ENCODE results near the gene AVEN.

The AVEN gene

DNA sequence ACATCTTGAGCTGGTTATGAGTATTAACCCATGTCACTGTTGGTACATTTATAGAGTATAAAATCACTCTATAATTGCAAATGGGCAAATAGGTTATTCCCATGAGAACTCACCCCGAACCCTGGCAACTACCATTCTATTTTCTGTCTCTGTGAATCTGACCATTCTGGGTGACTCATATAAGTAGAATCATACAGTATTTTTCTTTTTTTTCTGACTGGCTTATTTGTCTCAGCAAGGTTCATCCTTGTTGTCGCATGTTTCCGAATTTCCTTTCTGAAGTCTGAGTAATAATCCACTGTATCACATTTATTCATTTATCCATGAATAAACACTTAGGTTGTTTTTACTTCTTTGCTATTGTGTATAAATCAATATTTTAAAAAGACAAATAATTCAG, 130.6 kb downstream of the AVEN start:
- DNase-seq: no peak

DNA sequence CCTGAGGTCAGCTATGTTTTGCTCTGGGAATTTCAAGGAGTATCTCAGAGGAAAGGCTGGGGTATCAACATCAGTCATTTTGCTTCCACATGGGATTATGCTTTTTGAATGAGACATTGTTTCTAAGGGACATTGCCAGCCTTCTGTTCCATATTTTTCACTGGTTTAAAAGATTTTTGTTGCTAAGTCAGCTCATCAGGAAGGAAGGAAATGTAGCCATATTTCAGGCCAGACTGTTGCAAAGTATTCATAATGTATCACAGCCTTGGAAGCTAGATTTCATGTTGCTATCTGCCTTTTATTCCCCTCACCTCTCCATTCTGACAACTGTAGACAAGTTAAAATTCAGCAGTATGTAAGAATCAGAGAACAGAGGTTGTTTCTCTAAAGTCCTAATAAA, 131.7 kb downstream of the AVEN start:
- no peak for DNase-seq

DNA sequence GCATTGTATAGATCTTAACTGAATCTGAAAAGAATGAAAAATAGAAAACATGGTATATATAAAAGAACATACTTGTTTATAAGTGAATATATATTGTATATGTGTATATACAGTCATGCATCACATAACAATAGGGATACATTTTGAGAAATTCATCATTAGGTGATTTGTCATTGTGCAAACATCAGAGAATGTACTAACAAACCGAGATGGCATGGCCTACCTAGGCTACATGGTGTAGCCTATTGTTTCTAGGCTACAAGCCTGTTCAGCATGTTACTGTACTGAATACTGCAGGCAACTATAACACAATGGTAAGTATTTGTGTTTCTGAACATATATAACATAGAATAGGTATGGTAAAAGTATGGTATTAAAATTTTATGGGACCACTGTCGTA, 135.3 kb downstream of the AVEN start:
- no peak for DNase-seq

DNA sequence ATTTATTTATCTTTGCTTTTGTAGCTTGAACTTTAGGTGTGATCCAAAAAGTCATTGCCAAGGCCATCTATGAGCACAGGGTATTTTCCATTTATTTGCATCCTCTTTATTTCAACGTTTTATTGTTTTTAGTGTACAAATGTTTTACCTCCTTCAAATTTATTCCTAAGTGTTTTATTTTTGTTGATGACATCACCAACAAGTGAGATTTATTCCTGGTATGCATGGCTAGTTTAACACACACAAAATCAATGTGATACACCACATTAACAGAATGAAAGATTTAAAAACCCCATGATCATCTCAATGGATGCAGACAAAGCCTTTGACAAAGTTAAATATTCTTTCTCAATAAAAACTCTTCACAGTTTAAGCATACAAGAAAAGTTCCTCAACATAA, 137.0 kb downstream of the AVEN start:
- no peak for DNase-seq

DNA sequence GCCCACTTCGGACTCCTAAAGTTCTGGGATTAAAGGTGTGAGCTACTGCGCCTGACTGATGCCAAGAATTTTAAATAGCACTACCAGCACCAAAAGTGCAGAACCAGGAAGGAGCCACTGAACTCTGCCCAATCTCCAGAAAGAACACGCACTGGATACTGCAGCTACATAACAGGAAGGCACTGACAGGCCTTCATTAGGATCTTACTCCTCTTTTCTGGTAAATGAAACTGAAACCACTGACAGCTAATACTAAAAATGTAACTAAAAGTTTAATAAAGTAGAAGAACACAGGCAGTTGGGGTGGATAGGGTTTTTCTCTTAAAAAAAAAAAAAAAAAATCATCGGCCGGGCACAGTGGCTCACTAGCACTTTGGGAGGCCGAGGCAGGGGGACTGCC, 144.8 kb downstream of the AVEN start:
- no peak for DNase-seq

DNA sequence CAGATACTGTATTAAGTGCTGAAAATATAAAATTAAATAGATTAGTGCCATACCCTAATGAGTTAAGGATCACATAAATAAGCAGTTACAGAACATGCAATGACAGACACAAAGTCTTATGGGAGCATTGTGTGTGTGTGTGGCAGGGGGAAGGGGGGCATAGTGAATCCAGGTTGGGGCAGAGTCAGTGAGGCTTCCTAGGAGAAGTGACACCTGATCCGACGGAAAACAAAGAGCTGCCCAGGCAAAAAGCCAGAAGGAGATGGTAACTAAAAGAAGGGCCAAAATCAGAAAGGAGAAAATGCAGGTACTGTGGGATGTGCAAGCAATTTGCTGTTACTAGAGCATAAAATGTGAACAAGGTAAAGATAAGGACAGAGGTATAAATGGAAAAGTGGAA, 150.8 kb downstream of the AVEN start:
- DNase-seq: peak; percentile 26

DNA sequence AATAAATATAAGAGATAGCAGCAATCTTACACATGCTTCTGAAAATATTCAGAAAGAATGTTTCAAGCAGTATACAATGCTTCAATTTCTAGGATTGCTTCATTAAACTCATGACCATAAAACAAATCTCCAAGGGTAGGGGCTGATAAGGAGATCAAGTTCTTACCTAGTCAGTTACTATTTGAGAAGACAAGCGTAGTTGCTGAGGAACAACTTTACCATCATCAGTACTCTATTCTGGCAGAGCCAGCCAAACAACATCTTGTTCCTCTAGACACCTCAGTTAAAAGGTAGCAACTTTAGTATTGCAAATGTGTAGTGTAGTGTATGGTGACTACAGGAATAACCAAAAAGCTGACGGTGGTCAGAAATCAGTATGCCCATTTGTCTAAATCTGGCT, 156.1 kb downstream of the AVEN start:
- no peak for DNase-seq

DNA sequence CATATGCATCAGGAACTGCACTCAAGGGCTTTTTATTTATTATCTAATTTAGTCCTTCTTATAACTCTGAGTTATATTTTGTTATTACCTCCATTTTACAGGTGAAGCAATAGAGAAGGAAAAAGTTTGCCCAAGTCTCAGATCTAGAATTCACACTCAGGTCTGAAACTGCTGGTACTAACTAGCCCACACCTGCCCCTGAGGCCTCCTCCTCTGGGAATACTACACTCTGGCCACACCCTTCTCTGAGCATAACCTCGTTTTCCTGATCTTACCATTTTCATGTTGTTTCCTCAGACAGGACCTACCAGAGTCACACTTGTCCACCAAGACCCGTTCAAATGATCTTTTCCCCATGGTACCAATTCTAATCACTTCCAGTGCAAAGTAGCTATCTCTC, 164.8 kb downstream of the AVEN start:
- DNase-seq: no peak

DNA sequence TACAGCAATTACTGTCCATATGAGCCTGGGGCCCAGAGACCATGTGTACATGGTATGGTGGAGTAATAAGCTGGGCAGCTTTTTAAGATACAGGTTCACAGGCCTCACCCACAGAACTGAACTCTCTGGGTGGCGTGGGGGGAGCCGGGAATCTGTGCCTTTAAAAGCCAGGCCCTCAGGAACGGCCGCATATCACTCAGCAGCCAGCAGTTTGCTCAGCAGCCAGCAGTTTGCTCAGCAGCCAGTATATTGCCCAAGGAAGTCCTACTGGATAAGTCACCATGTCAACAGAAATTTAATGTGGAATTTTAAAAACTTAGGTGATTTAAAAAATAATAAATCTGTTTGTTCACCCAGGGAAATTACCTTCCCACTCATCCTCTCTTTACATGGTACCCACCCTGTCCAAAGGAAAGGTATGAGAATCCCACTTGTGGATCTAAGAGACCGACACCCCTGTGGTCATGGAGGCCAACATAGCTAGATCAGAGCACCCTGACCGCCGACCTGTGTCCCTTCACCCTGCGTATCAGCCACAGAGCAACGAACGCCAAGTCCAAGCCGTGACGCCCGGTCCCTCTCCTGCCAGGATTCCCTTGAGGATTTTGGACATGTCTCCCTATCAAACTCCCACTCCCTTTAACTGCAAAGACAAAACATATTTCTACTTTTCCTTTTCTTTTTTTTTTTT, 166.4 kb downstream of the AVEN start:
- no peak for DNase-seq

DNA sequence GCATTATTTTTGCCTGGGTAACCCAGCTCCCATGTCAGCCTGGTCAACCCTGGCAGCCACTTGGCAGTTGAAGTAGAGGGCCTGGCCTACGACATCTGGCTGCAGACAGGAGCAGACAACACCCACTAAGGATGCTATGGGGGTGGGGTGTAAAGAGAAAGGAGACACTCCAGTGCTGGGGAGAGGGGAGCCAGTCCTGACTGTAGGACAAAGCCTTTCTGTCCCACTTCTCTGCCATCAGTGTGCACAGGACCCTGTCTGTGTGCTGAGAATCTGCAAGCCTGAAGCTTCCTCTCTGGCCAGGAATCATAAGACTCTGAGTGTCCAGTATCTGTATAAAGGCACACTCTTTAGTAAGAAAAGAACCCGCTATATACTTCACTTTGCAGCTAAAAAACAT, 167.0 kb downstream of the AVEN start:
- DNase-seq: no peak

DNA sequence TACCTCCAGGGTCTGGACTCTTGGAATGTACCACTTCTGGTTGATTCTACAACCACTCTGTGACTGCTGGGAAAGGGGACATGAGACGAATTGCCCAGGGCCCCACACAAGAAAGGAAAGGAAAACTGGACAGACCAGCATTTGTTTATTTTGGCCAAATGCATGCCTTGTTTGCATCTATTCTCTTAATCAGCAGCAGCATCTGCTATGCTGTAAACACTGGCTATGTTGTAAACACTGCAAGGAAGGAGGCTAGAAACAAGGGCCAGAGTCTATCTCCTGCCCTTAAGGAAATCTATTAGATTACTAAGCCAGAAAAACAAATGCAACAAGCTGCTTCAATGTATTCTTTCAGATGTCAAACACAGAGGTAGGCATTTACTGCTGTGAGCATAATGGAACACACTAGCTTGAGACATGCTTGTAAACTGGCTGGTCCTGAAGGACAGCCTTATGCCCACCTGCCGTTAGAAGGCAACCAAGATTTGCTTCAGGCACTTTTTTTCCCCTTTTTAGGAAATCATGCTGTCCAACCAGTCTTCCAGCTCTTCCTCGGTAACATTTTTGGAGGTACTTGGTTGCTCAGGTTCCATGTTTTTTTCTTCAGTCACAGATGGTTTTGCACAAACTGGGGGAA, 172.8 kb downstream of the AVEN start:
- no peak for DNase-seq

DNA sequence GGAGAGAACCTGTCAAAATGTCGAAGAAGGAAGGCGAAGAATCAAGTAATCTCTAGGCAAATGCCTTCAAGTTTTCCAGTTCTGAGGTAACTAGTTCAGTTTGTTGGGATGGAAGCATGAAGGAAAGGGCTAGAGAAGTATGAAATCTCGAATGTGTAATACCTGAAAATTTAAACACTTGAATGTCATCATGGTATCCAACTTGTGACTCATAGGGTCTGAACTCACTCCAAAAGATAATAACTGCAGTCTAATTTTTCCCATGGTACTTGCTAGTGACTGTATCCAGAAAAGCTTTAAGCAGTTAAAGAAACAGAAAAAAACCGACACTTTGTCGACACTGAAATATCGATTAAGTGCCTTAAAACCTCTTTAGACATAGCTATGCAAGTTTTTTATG, 173.6 kb downstream of the AVEN start:
- DNase-seq: no peak

DNA sequence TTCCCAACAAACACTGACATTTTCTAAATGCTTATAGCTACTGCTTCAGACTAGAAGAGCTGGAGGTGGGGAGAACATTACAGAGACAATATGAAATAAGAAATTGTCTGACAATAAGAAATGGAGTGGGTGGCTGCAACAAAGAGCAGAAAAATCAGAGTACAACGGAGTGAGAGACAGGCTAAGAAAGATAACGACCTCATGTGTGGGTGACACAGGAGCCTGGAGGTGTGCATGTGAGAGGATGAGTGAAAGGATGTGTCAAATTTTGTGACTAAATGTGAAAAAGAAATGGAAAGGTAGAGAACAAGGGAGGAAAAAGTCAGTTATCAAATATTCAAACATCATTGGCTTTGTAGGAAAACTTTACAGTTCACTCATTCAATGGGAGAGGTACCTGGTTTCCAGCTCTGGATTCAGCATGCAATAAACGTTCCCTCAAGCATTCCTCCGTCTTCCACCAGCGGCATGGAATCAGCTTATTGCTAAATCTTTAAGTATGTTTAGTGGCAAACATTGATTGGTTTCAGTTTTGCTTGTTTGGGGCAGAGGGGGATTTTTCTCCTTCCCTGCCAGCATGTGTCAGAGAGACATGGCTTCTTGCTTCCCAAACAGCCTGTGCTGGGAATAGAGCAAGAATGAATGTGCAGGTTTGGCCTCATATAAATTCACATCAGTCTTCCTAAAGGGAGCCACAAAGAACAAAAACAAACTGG, 174.5 kb downstream of the AVEN start:
- no peak for DNase-seq

DNA sequence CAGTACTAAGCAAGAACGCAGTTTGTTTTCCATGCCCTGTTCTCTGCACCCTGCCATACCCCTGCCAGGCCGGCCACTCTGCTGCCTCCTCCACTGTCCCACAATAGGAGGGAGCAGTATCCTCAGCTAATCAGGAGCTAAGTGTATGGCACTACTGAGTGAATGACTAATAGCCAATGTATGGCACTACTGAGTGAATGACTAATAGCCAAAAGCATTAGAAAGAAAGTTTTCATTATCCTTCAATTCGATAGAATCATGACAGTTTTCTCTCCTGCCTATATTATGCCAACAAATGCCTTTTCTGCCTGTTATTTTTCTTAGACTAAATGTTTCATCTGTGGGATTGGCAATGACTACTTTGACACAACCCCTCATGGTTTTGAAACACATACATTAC, 178.2 kb downstream of the AVEN start:
- DNase-seq: no peak

DNA sequence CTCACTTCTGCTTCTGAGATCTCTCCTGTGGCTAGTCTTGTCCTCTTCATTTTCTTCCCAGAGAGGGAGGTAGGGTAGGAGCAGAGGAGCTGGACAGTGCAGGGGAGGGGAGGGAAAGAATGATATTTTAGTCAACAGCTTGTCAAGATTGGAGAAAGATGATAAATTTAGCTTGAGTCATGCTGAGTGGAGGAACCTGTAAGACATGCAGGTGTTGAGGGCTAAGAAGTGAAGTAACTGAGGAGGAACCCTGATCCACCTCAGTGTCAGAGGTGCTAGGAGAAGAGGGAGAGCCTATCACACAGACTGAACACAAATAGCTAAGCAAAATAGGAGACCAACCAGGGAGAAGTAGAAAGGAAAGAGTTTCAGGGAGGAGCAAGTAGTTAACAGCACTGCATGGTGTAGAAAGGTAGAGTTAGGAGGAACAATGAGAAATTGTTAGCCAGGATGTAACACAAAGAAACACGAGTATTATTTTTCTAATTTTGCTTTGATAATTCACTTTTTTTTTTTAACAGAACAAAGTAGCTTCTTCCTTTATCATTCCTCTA, 178.9 kb downstream of the AVEN start:
- no peak for DNase-seq

DNA sequence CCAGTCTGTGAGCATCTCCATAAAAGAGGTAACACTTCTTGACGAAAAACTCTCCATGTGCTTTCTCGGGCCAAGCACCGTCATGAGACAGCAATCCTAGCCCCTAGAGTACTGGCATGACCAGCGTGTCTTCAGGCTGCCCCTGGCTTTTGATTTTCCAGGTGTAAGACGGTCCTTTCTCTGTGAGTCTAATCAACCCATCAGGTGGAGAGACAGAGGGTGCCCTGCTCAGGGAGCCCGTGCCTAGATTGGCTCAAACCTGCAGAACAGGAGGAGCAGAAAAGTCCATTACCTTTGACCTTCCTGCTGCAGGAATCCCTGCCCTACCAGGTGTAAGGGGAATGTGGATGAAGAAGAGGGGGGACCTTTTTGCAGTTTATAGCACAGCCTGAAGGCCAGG, 180.2 kb downstream of the AVEN start:
- DNase-seq: no peak

DNA sequence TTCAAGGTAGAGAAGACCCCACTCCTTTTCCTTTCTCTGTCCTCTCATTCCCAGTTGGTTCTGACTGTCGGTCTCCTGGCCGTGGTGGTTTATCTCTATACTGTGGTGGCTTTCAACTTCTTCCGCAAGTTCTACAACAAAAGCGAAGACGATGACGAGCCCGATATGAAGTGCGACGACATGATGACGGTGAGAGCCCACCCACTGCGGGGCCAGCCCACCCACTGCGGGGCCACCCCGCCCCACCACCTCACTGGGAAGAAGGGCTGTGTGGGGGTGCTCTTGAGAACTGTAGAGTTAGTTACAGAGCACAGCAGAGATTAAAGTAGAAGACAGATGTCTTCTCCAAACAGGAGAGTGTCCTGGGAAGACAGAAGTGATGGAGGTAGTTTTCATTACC, 181.3 kb downstream of the AVEN start:
- no peak for DNase-seq

DNA sequence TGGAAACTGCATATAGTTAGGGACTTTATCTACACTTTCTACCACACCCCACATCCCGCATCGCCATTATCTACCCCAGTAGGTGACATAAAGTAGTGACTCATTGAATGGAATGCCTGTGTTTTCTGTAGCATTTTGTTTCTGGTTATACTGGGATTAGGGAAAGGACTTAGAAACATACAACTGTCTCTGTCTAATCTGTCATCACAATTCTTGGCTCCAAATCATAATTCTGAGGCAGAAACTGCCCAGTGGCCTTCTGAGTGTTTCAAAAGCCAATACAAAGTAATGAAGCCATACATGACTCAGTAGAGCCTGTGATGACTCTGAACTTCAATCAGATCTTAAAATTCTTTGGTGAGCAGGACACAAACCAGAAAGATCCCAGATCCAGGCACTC, 186.4 kb downstream of the AVEN start:
- DNase-seq: no peak

DNA sequence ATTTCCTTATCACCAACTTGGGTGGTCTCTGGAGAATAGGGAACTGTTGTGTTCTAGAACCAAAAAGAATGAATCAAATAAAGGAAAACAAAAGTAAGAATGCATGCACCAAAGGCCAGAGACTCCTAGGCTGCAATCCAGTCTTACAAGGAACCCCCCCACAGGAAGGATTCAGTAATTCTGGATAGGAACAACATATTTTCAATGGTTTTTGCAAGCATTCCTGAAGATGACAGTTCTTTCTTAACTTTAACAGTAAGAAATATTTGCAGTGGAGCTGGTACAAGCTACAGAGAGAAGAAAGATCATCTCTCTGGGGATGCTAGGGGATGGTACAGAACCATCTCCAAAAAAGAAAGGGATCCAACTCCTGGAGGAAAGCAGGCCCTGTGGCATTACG, 186.9 kb downstream of the AVEN start:
- DNase-seq: no peak

DNA sequence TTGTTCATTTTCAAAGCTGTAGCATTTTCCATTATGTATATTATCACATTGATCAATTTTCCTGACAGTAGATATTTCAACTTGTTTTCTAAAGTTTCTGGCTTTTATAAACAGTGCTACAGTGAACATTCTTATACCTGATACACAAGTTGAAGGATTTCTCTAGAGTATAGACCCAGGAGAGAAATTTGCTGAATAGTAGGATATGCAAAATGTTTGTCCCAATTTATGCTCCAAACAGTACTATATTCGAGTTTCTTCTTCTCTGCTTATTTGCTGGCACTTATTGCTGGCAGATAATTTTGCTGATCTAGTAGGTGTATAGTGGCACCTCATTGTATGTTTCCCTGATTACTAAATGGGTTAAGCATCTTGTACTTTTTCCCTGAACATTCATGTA, 187.9 kb downstream of the AVEN start:
- DNase-seq: no peak

DNA sequence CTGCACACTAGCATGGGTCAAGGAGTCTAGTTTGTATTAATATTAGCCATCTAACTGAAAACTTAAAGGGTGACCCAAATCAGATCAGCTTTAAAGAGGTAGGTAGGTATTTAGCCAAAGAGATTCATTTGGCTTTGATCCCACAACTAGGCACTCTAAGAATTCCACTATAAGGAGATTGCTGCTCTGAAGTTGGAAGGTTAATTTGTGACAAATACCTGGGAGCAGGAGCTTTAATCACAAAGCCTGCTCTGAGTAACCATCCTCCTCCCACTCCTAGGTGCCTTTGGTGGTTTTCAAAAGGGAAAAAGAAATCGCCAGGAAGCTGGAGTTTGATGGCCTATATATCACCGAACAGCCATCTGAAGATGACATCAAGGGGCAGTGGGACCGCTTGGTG, 191.0 kb downstream of the AVEN start:
- DNase-seq: no peak

DNA sequence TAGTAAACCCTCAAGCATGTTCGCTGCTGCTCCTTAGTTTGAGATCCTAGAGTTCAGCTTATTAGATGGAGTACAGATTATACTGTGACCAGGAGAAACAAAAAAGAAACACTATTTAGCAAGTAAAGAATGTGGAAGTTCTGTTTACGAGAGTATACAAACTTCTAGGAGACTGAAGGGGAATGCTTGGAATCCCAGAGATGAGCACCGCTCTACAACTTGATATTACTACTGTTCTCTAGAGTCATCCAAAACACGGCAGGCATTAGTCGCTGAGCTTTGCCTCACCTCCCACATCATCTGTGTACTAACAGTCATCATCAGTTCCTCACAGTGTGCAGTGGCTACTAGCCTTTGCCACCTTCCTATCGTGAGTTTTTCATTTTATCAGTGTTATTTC, 192.1 kb downstream of the AVEN start:
- DNase-seq: no peak

DNA sequence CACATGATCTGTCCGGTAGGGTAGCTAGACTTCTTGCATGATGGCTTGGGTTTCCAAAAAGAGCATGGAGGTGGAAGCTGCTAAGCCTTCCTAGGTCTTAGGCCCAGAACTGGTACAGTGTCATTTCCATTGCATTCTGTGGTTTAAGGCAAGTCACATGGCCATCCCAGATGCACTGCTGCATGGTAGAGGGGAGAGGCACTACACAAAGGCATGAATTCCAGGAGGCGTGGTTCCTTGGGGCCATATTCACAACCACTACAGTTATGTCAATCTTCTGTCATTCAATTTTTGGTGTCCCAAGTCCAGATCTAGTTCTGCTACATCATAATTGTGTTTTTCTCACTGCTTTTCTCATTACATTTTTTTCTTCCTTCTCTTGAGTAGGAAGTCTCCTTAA, 192.9 kb downstream of the AVEN start:
- no peak for DNase-seq

DNA sequence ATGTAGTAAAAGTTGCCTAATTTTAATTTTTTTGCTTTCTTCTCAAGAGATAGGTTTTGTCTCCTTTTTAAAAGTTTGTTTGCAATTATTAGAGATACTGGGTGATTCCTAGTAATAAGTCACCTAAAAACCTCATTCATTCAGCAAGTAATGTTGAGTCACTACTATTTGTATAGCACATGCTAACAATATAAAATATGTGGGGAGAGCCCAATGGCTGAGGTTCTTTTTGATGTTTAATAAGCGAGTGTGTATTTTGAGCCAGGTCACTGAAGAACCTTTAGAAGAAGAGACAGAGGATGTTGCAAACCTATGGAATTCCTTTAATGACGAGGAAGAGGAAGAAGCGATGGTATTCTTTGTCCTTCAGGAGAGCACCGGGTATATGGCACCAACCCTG, 194.4 kb downstream of the AVEN start:
- DNase-seq: no peak
